B cell (primary cell): ENCODE measurements around the gene RFX2. TPM values are rescaled to one million over a fixed set of nuclear protein-coding genes. Genes with fewer than 3 reads are reported as not detected.

Experiments used
- ATAC-seq: fragments of 200-7000 bp; cut with Tn5 transposase; one replicate; pipeline ENCODE4 v1.10.0; 2021; ENCODE audit warnings: low read depth, mild to moderate bottlenecking, moderate number of reproducible peaks, moderate library complexity
- CTCF ChIA-PET: fragments of 350-600 bp; sonication (Branson Sonifier 250); formaldehyde crosslinking; loops from one replicate; lab custom pipeline; 2021; ENCODE audit warnings: antibody characterized with exemption, inconsistent platforms; lab: Charles Lee
- POLR2A ChIA-PET: fragments of 350-600 bp; sonication (Branson Sonifier 250); formaldehyde crosslinking; loops from one replicate; lab custom pipeline; 2021; ENCODE audit warnings: antibody characterized with exemption; lab: Charles Lee
- DNase-seq: peaks from one replicate; pipeline ENCODE4 v3.0.0; 2013
- H2AFZ ChIP-seq: 2 replicates; pipeline ENCODE4 v1.6.1; 2012; ENCODE audit warnings: mild to moderate bottlenecking, low read depth, low read length; ENCODE audit not compliant: insufficient read depth, poor library complexity, severe bottlenecking
- H3K27ac ChIP-seq, 2 donors: 1 replicate in 1 of 2; 2 replicates in 1 of 2; pipeline ENCODE4 v1.5.1; 2012 to 2013; ENCODE audit warnings: low read length in 2 of 2, mild to moderate bottlenecking in 2 of 2, moderate library complexity in 1 of 2
- H3K27me3 ChIP-seq, 4 experiments: fragments of 200-600 bp in 1 of 4; sonication (generic) in 1 of 4; replicated peaks in 1 of 4; 1 replicate in 2 of 4; 2 replicates in 2 of 4; pipeline versions ENCODE4 v1.6.1 to v1.7.0; 2013 to 2016; ENCODE audit warnings: low read length in 3 of 4, mild to moderate bottlenecking in 2 of 4, mixed read lengths in 1 of 4, moderate library complexity in 1 of 4; ENCODE audit not compliant: insufficient read depth in 4 of 4, control insufficient read depth in 3 of 4; ENCODE audit errors: control extremely low read depth in 1 of 4
- H3K36me3 ChIP-seq, 2 experiments: replicated peaks in 1 of 2; 1 replicate in 1 of 2; 2 replicates in 1 of 2; pipeline versions ENCODE4 v1.6.1 to v1.7.1; 2013; ENCODE audit warnings: low read length in 1 of 2; ENCODE audit not compliant: insufficient read depth in 2 of 2, control insufficient read depth in 1 of 2; ENCODE audit errors: control extremely low read depth in 1 of 2, extremely low read depth in 1 of 2
- H3K4me1 ChIP-seq, 2 donors: fragments of 200-600 bp in 1 of 2; sonication (generic) in 1 of 2; 1 replicate in 1 of 2; 2 replicates in 1 of 2; pipeline versions ENCODE4 v1.5.1 to v1.6.1; 2013 to 2017; ENCODE audit warnings: low read length in 2 of 2; ENCODE audit not compliant: control insufficient read depth in 2 of 2, insufficient read depth in 2 of 2
- H3K4me2 ChIP-seq: replicated peaks from 2 replicates; pipeline ENCODE3; 2012; ENCODE audit warnings: mild to moderate bottlenecking, low read depth, low read length; ENCODE audit not compliant: poor library complexity, severe bottlenecking
- H3K4me3 ChIP-seq, 5 experiments: fragments of 200-600 bp in 1 of 5; sonication (generic) in 1 of 5; 1 replicate in 3 of 5; 2 replicates in 2 of 5; pipeline versions ENCODE4 v1.5.1 to v1.7.0; 2011 to 2016; ENCODE audit warnings: low read length in 4 of 5, mild to moderate bottlenecking in 4 of 5, low read depth in 2 of 5, control low read depth in 1 of 5, moderate library complexity in 1 of 5; ENCODE audit not compliant: insufficient read depth in 1 of 5; ENCODE audit errors: control extremely low read depth in 1 of 5, extremely low read depth in 1 of 5
- H3K79me2 ChIP-seq: fragments of 200-600 bp; sonication (generic); one replicate; pipeline ENCODE4 v1.6.0; 2016; ENCODE audit warnings: low read length; ENCODE audit not compliant: control insufficient read depth, insufficient read depth
- H3K9ac ChIP-seq: fragments of 200-600 bp; sonication (generic); 2 replicates; pipeline ENCODE4 v1.6.1; 2017; ENCODE audit warnings: mild to moderate bottlenecking, low read length, moderate library complexity
- H3K9me3 ChIP-seq, 3 donors: one replicate each; pipeline versions ENCODE4 v1.6.1 to v1.7.1; 2013; ENCODE audit warnings: low read length in 2 of 3; ENCODE audit not compliant: control insufficient read depth in 2 of 3, insufficient read depth in 1 of 3; ENCODE audit errors: control extremely low read depth in 1 of 3
- H4K20me1 ChIP-seq: 2 replicates; pipeline ENCODE4 v1.6.0; 2012; ENCODE audit warnings: mild to moderate bottlenecking, low read length; ENCODE audit not compliant: insufficient read depth, control insufficient read depth, poor library complexity, severe bottlenecking
- H3K27ac Mint-ChIP-seq: one replicate; pipeline ENCODE4 v1.8.0; 2021; ENCODE audit warnings: mixed read lengths
- H3K27me3 Mint-ChIP-seq: one replicate; pipeline ENCODE4 v1.8.0; 2021; ENCODE audit warnings: mixed read lengths
- H3K4me1 Mint-ChIP-seq: one replicate; pipeline ENCODE4 v1.8.0; 2021; ENCODE audit warnings: mixed read lengths
- H3K4me3 Mint-ChIP-seq: one replicate; pipeline ENCODE4 v1.8.0; 2021; ENCODE audit warnings: mixed read lengths
- H3K9me3 Mint-ChIP-seq: one replicate; pipeline ENCODE4 v1.8.0; 2022; ENCODE audit warnings: mixed read lengths; ENCODE audit not compliant: insufficient read depth
- CTCF ChIP-seq: fragments of 200-600 bp; IDR thresholded peaks from one replicate; pipeline ENCODE4 v1.8.0; 2022; ENCODE audit warnings: antibody characterized with exemption, mild to moderate bottlenecking
- EZH2 ChIP-seq: IDR thresholded peaks from 2 replicates; pipeline ENCODE4 v1.6.1; 2012; ENCODE audit warnings: borderline replicate concordance, low read depth, mild to moderate bottlenecking, moderate library complexity, low read length; ENCODE audit not compliant: insufficient read depth, poor library complexity, severe bottlenecking
- WGBS: methylation state at CpG from one replicate; pipeline ENCODE4 v1.1.5; 2013; ENCODE audit warnings: missing lambda C conversion rate; ENCODE audit not compliant: insufficient coverage; 5-methylcytosine and 5-hydroxymethylcytosine counted together
- intact Hi-C: fragments of 100-400 bp; cut with micrococcal nuclease; formaldehyde crosslinking; loops from one replicate; pipeline ENCODE4 v1.10.0; 2022
- polyA plus RNA-seq: library from polyadenylated mRNA; depleted of rRNA; stranded (reverse); fragments of >200 nt; gene quantifications from 2 replicates; pipeline ENCODE4 v1.2.3, GENCODE V29; 2012
- total RNA-seq, 2 donors: library from RNA; stranded (reverse); fragments of 120-200 nt in 1 of 2; gene quantifications; 1 replicate in 1 of 2; 2 replicates in 1 of 2; pipeline versions ENCODE4 v1.2.3 to v1.2.4, GENCODE V29; 2013 to 2022

Gene RFX2
- total and polyA plus RNA-seq, 2 donors (not counting 1 experiment from before 2014, with no cell fraction given): 7.1 to 8.6 TPM

GRCh38 chr19:6150289-6150688, 40.0 kb upstream of the RFX2 start:
- DNase-seq: no peak
- Histone ChIP-seq H3K27me3 (no peaks in the 10 kb centered on the region), H3K9me3 (peaks cover 0 to 9% (median 4%) of the 10 kb centered on the region in 3 donors), H3K36me3 (no peaks in the 10 kb centered on the region), H3K79me2 (no peaks in the 10 kb centered on the region), H2AFZ (no peak overlapping the region), H3K27ac (no peak overlapping the region), H3K4me3 (no peak overlapping the region), H3K9ac (no peak overlapping the region), H3K4me2 (no peak overlapping the region), H3K4me1 (no peaks in the 10 kb centered on the region), H4K20me1 (no peaks in the 10 kb centered on the region)
- ChIA-PET CTCF (no interaction called here), POLR2A (no interaction called here)
- WGBS: 95% methylated on average over 7 of the region's 8 CpGs
- Mint-ChIP-seq H3K4me1 (no peaks in the 10 kb centered on the region), H3K4me3 (no peak overlapping the region), H3K27ac (no peak overlapping the region), H3K27me3 (peaks cover 22% of the 10 kb centered on the region), H3K9me3 (peaks cover 3% of the 10 kb centered on the region)
- TF ChIP-seq CTCF (no peak), EZH2 (no peak)
- no peak for ATAC-seq
- intact Hi-C loops: no loop called here

GRCh38 chr19:6141217-6141616, 30.9 kb upstream of the RFX2 start:
- intact Hi-C loops: no loop called here
- H3K4me1 ChIP-seq: peaks cover 0 to 4% of the 10 kb centered on the region in 2 donors
- no CpG with 5 or more reads among the region's 1 CpG for WGBS
- no peak overlapping the region for H3K9ac ChIP-seq
- H2AFZ ChIP-seq: no peak overlapping the region
- POLR2A ChIA-PET: no interaction called here
- DNase-seq: no peak
- H3K4me3 ChIP-seq: no peak overlapping the region
- no peak for ATAC-seq
- H3K4me1 Mint-ChIP-seq: peaks cover 5% of the 10 kb centered on the region
- no peak overlapping the region for H3K27ac ChIP-seq
- no peak overlapping the region for H3K4me2 ChIP-seq
- H3K9me3 Mint-ChIP-seq: no peaks in the 10 kb centered on the region
- no peaks in the 10 kb centered on the region for H3K27me3 ChIP-seq
- H3K4me3 Mint-ChIP-seq: no peak overlapping the region
- H3K36me3 ChIP-seq: no peaks in the 10 kb centered on the region
- peaks cover 3% of the 10 kb centered on the region for H3K27me3 Mint-ChIP-seq
- CTCF ChIA-PET: no interaction called here
- H3K9me3 ChIP-seq: no peaks in the 10 kb centered on the region
- no peak overlapping the region for H3K27ac Mint-ChIP-seq
- TF ChIP-seq EZH2: no peak
- no peaks in the 10 kb centered on the region for H3K79me2 ChIP-seq
- H4K20me1 ChIP-seq: no peaks in the 10 kb centered on the region
